ENCODE results near the gene BPIFB2.
"Not testable (repeated sequence)": the region's sequence is repeated elsewhere in the genome, so short reads cannot be mapped to it uniquely, and the experiment has no call there.

BPIFB2 gene

GRCh38 chr20:33007376-33008335 is at the start of gene BPIFB2:
Gene BPIFB2, plus strand, starts transcription at chr20:33007704. Its CDS starts 871 bp downstream, at chr20:33008575.
- no peak for DNase-seq (ENCODE audit: low read depth in 2 of 2)

- DNase-seq (ENCODE audit: low read depth in 2 of 2): no peak
Observed at GRCh38 chr20:32958574-32958973, 48.9 kb upstream of the BPIFB2 start.

GRCh38 chr20:32959351-32960221 is 47.9 kb upstream of the BPIFB2 start:
- DNase-seq (ENCODE audit: low read depth in 2 of 2): no peak

- no peak for DNase-seq (ENCODE audit: low read depth in 2 of 2)
Observed at GRCh38 chr20:32960222-32960518, 47.3 kb upstream of the BPIFB2 start.

GRCh38 chr20:32960849-32961731 is 46.4 kb upstream of the BPIFB2 start:
- no peak for DNase-seq (ENCODE audit: low read depth in 2 of 2)

GRCh38 chr20:32962053-32962452 is 45.5 kb upstream of the BPIFB2 start:
- no peak for DNase-seq (ENCODE audit: low read depth in 2 of 2)

- DNase-seq (ENCODE audit: low read depth in 2 of 2): not testable (repeated sequence)
Observed at GRCh38 chr20:32962646-32963045, 44.9 kb upstream of the BPIFB2 start.

GRCh38 chr20:32963176-32963575 is 44.3 kb upstream of the BPIFB2 start:
- no peak for DNase-seq (ENCODE audit: low read depth in 2 of 2)

- DNase-seq (ENCODE audit: low read depth in 2 of 2): no peak
Observed at GRCh38 chr20:32964575-32964974, 42.9 kb upstream of the BPIFB2 start.

- no peak for DNase-seq (ENCODE audit: low read depth in 2 of 2)
Observed at GRCh38 chr20:32965115-32965514, 42.4 kb upstream of the BPIFB2 start.

- no peak for DNase-seq (ENCODE audit: low read depth in 2 of 2)
Observed at GRCh38 chr20:32965581-32966373, 41.7 kb upstream of the BPIFB2 start.

GRCh38 chr20:32966382-32966781 is 41.1 kb upstream of the BPIFB2 start:
- DNase-seq (ENCODE audit: low read depth in 2 of 2): no peak

GRCh38 chr20:32966881-32967781 is 40.4 kb upstream of the BPIFB2 start:
- DNase-seq (ENCODE audit: low read depth in 2 of 2): no peak

GRCh38 chr20:32967961-32968457 is 39.5 kb upstream of the BPIFB2 start:
- DNase-seq (ENCODE audit: low read depth in 2 of 2): no peak

GRCh38 chr20:32968478-32969241 is 38.8 kb upstream of the BPIFB2 start:
- no peak for DNase-seq (ENCODE audit: low read depth in 2 of 2)

GRCh38 chr20:32969356-32970114 is 38.0 kb upstream of the BPIFB2 start:
- DNase-seq (ENCODE audit: low read depth in 2 of 2): no peak

- DNase-seq (ENCODE audit: low read depth in 2 of 2): no peak
Observed at GRCh38 chr20:32970115-32970972, 37.2 kb upstream of the BPIFB2 start.

All from activated CD4-positive, alpha-beta T cell treated with anti-CD3 and anti-CD28 coated beads for 24 hours (primary cell).